ENCODE measurements around the gene CNBD2.
"Not testable (repeated sequence)": the region's sequence is repeated elsewhere in the genome, so short reads cannot be mapped to it uniquely, and the experiment has no call there.

CNBD2 gene

GRCh38 chr20:35942243-35942642 lies 26.1 kb upstream of the CNBD2 start:
- Mint-ChIP-seq H3K27ac (no peak overlapping the region), H3K4me3 (no peak overlapping the region)
- DNase-seq, result no peak

GRCh38 chr20:35947489-35947888 lies 20.9 kb upstream of the CNBD2 start:
- TF ChIP-seq CTCF (IDR thresholded peaks at IDR 0.05), result no peak
- peak; percentile 8 for DNase-seq
- peaks cover 46% of the 10 kb centered on the region for H3K36me3 Mint-ChIP-seq (ENCODE audit: low read depth)
- H3K9me3 Mint-ChIP-seq, result no peaks in the 10 kb centered on the region
- no peaks in the 10 kb centered on the region for H3K27me3 Mint-ChIP-seq (ENCODE audit: low read depth, poor library complexity)
- no peak overlapping the region for H3K4me3 Mint-ChIP-seq
- H3K4me1 Mint-ChIP-seq, result peaks cover 4% of the 10 kb centered on the region
- peak overlapping the region; percentile 58 for H3K27ac Mint-ChIP-seq

More at GRCh38 chr20:35942243-35942642, 26.1 kb upstream of the CNBD2 start:
- H3K36me3 Mint-ChIP-seq (ENCODE audit: low read depth), result peaks cover 44% of the 10 kb centered on the region
- H3K4me1 Mint-ChIP-seq, result no peaks in the 10 kb centered on the region
- H3K27me3 Mint-ChIP-seq (ENCODE audit: low read depth, poor library complexity), result no peaks in the 10 kb centered on the region
- H3K9me3 Mint-ChIP-seq, result no peaks in the 10 kb centered on the region
- no peak for TF ChIP-seq CTCF (IDR thresholded peaks at IDR 0.05)

- peaks cover 47% of the 10 kb centered on the region for H3K36me3 Mint-ChIP-seq (ENCODE audit: low read depth)
- H3K27me3 Mint-ChIP-seq (ENCODE audit: low read depth, poor library complexity), result no peaks in the 10 kb centered on the region
- H3K4me3 Mint-ChIP-seq, result no peak overlapping the region
- no peak for TF ChIP-seq CTCF (IDR thresholded peaks at IDR 0.05)
- H3K4me1 Mint-ChIP-seq, result peaks cover 8% of the 10 kb centered on the region
- DNase-seq, result no peak
- no peaks in the 10 kb centered on the region for H3K9me3 Mint-ChIP-seq
- peak overlapping the region; percentile 58 for H3K27ac Mint-ChIP-seq
These were observed 20.5 kb upstream of the CNBD2 start for GRCh38 chr20:35947907-35948306.

GRCh38 chr20:35950093-35950492 lies 18.3 kb upstream of the CNBD2 start:
- no peak for DNase-seq
- H3K27ac Mint-ChIP-seq, result no peak overlapping the region
- no peaks in the 10 kb centered on the region for H3K27me3 Mint-ChIP-seq (ENCODE audit: low read depth, poor library complexity)
- no peak overlapping the region for H3K4me3 Mint-ChIP-seq
- no peak for TF ChIP-seq CTCF (IDR thresholded peaks at IDR 0.05)
- H3K36me3 Mint-ChIP-seq (ENCODE audit: low read depth), result peaks cover 41% of the 10 kb centered on the region
- peaks cover 15% of the 10 kb centered on the region for H3K4me1 Mint-ChIP-seq
- H3K9me3 Mint-ChIP-seq, result no peaks in the 10 kb centered on the region

GRCh38 chr20:35952080-35952479 lies 16.3 kb upstream of the CNBD2 start:
- H3K4me3 Mint-ChIP-seq, result peak overlapping the region; percentile 98
- H3K4me1 Mint-ChIP-seq, result peaks cover 21% of the 10 kb centered on the region
- not testable (repeated sequence) for H3K27me3 Mint-ChIP-seq (ENCODE audit: low read depth, poor library complexity); DNase-seq; H3K9me3 Mint-ChIP-seq
- peaks cover 35% of the 10 kb centered on the region for H3K36me3 Mint-ChIP-seq (ENCODE audit: low read depth)
- peak overlapping the region; percentile 98 for H3K27ac Mint-ChIP-seq

- peaks cover 30% of the 10 kb centered on the region for H3K36me3 Mint-ChIP-seq (ENCODE audit: low read depth)
- no peak for TF ChIP-seq CTCF (IDR thresholded peaks at IDR 0.05)
- H3K27ac Mint-ChIP-seq, result peak overlapping the region; percentile 98
- H3K9me3 Mint-ChIP-seq, result no peaks in the 10 kb centered on the region
- H3K4me3 Mint-ChIP-seq, result peak overlapping the region; percentile 98
- H3K4me1 Mint-ChIP-seq, result peaks cover 21% of the 10 kb centered on the region
- no peak for DNase-seq
- no peaks in the 10 kb centered on the region for H3K27me3 Mint-ChIP-seq (ENCODE audit: low read depth, poor library complexity)
These were observed 15.7 kb upstream of the CNBD2 start for GRCh38 chr20:35952480-35953386.

All from nephron progenitor cell (in vitro differentiated cells).